ENCODE data around the gene MAMDC4. TPM values are rescaled to one million over a fixed set of nuclear protein-coding genes. Genes with fewer than 3 reads are reported as not detected.

Gene MAMDC4
- total and polyA plus RNA-seq, 2 of the 8 experiments (the other 6 are each of a cell fraction or from before 2014, with no cell fraction given) = 3.1 to 4.5 TPM

DNA sequence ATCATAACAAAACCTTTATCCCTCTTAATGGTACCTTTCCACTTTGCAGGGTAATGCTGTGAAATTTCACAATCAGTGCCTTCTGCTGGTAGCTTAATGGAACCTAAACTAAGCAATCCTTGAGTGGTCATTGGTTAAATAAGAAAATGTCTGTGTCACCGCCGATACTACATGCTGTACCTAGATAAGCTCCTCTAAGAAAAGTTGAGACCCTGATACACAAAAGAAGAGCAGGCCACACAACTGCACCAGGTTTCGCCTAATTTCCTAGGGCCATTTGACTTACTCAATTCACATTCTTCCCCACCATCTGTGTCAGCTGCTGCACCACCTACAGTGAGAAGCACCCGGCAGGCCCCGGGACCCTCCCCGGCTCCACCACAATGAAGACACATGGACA is 23.0 kb downstream of the MAMDC4 start (continued):
- TF ChIP-seq, protein P1, sequence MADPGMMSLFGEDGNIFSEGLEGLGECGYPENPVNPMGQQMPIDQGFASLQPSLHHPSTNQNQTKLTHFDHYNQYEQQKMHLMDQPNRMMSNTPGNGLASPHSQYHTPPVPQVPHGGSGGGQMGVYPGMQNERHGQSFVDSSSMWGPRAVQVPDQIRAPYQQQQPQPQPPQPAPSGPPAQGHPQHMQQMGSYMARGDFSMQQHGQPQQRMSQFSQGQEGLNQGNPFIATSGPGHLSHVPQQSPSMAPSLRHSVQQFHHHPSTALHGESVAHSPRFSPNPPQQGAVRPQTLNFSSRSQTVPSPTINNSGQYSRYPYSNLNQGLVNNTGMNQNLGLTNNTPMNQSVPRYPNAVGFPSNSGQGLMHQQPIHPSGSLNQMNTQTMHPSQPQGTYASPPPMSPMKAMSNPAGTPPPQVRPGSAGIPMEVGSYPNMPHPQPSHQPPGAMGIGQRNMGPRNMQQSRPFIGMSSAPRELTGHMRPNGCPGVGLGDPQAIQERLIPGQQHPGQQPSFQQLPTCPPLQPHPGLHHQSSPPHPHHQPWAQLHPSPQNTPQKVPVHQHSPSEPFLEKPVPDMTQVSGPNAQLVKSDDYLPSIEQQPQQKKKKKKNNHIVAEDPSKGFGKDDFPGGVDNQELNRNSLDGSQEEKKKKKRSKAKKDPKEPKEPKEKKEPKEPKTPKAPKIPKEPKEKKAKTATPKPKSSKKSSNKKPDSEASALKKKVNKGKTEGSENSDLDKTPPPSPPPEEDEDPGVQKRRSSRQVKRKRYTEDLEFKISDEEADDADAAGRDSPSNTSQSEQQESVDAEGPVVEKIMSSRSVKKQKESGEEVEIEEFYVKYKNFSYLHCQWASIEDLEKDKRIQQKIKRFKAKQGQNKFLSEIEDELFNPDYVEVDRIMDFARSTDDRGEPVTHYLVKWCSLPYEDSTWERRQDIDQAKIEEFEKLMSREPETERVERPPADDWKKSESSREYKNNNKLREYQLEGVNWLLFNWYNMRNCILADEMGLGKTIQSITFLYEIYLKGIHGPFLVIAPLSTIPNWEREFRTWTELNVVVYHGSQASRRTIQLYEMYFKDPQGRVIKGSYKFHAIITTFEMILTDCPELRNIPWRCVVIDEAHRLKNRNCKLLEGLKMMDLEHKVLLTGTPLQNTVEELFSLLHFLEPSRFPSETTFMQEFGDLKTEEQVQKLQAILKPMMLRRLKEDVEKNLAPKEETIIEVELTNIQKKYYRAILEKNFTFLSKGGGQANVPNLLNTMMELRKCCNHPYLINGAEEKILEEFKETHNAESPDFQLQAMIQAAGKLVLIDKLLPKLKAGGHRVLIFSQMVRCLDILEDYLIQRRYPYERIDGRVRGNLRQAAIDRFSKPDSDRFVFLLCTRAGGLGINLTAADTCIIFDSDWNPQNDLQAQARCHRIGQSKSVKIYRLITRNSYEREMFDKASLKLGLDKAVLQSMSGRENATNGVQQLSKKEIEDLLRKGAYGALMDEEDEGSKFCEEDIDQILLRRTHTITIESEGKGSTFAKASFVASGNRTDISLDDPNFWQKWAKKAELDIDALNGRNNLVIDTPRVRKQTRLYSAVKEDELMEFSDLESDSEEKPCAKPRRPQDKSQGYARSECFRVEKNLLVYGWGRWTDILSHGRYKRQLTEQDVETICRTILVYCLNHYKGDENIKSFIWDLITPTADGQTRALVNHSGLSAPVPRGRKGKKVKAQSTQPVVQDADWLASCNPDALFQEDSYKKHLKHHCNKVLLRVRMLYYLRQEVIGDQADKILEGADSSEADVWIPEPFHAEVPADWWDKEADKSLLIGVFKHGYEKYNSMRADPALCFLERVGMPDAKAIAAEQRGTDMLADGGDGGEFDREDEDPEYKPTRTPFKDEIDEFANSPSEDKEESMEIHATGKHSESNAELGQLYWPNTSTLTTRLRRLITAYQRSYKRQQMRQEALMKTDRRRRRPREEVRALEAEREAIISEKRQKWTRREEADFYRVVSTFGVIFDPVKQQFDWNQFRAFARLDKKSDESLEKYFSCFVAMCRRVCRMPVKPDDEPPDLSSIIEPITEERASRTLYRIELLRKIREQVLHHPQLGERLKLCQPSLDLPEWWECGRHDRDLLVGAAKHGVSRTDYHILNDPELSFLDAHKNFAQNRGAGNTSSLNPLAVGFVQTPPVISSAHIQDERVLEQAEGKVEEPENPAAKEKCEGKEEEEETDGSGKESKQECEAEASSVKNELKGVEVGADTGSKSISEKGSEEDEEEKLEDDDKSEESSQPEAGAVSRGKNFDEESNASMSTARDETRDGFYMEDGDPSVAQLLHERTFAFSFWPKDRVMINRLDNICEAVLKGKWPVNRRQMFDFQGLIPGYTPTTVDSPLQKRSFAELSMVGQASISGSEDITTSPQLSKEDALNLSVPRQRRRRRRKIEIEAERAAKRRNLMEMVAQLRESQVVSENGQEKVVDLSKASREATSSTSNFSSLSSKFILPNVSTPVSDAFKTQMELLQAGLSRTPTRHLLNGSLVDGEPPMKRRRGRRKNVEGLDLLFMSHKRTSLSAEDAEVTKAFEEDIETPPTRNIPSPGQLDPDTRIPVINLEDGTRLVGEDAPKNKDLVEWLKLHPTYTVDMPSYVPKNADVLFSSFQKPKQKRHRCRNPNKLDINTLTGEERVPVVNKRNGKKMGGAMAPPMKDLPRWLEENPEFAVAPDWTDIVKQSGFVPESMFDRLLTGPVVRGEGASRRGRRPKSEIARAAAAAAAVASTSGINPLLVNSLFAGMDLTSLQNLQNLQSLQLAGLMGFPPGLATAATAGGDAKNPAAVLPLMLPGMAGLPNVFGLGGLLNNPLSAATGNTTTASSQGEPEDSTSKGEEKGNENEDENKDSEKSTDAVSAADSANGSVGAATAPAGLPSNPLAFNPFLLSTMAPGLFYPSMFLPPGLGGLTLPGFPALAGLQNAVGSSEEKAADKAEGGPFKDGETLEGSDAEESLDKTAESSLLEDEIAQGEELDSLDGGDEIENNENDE (IDR thresholded peaks at IDR 0.05; ENCODE audit: insufficient replicate concordance, low read length) = no peak
- TF ChIP-seq KDM4A (IDR thresholded peaks at IDR 0.05; ENCODE audit: low read depth, low read length, severe bottlenecking) (no peak), SP1 (IDR thresholded peaks at IDR 0.05; ENCODE audit: low read depth, low read length) (no peak), PHF8 (conservative IDR thresholded peaks at IDR 0.05; ENCODE audit: low read depth, low read length) (no peak), SAP30 (IDR thresholded peaks at IDR 0.05; ENCODE audit: insufficient read depth, insufficient replicate concordance, low read length) (no peak)
- TF ChIP-seq, protein P2, sequence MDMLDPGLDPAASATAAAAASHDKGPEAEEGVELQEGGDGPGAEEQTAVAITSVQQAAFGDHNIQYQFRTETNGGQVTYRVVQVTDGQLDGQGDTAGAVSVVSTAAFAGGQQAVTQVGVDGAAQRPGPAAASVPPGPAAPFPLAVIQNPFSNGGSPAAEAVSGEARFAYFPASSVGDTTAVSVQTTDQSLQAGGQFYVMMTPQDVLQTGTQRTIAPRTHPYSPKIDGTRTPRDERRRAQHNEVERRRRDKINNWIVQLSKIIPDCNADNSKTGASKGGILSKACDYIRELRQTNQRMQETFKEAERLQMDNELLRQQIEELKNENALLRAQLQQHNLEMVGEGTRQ (IDR thresholded peaks at IDR 0.05; ENCODE audit: low read length) = no peak
- TF ChIP-seq, protein P3, sequence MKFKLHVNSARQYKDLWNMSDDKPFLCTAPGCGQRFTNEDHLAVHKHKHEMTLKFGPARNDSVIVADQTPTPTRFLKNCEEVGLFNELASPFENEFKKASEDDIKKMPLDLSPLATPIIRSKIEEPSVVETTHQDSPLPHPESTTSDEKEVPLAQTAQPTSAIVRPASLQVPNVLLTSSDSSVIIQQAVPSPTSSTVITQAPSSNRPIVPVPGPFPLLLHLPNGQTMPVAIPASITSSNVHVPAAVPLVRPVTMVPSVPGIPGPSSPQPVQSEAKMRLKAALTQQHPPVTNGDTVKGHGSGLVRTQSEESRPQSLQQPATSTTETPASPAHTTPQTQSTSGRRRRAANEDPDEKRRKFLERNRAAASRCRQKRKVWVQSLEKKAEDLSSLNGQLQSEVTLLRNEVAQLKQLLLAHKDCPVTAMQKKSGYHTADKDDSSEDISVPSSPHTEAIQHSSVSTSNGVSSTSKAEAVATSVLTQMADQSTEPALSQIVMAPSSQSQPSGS (IDR thresholded peaks at IDR 0.05; ENCODE audit: low read length) = no peak

Measured in H1 (cell line).